ENCODE measurements around the gene NGB. TPM values are rescaled to one million over a fixed set of nuclear protein-coding genes. Genes with fewer than 3 reads are reported as not detected.

NGB gene
- total RNA-seq, 2 donors from 2014 or later: not detected

DNA sequence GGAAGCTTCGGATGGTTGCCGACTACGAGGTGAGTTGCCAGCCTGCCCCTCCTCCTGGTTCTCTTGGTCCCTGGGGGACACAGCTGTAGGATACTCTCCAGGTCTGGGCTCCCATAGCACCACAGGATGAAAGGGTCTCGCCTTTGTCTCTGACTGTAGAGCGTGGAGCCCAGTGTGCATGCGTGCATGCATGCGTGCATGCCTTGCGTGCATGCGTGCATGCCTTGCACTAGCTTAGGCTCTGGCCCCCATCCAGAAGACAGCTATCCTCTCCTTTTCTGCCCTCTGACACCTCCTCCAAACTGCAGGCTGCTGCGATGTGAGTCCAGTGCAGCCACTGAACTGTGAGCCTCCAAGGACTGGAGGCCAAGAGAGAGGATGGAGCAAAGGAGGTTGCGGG, 19.1 kb downstream of the NGB start:
- Mint-ChIP-seq H3K4me1 (no peaks in the 10 kb centered on the region), H3K36me3 (ENCODE audit: low read depth) (no peaks in the 10 kb centered on the region), H3K4me3 (no peak overlapping the region), H3K27ac (no peak overlapping the region), H3K27me3 (peaks cover 25% of the 10 kb centered on the region)
- no peaks in the 10 kb centered on the region for H3K9me3 ChIP-seq (ENCODE audit: control insufficient read depth, low read length, poor library complexity, severe bottlenecking)
- ATAC-seq (no peak), DNase-seq (no peak)

- DNase-seq (no peak), ATAC-seq (no peak)
- Mint-ChIP-seq H3K27ac (no peak overlapping the region), H3K27me3 (peaks cover 19% of the 10 kb centered on the region), H3K4me3 (no peak overlapping the region), H3K4me1 (no peaks in the 10 kb centered on the region), H3K36me3 (ENCODE audit: low read depth) (no peaks in the 10 kb centered on the region)
- H3K9me3 ChIP-seq (ENCODE audit: control insufficient read depth, low read length, poor library complexity, severe bottlenecking): no peaks in the 10 kb centered on the region
These were observed 20.1 kb downstream of the NGB start for GRCh38 chr14:77250927-77251326.

DNA sequence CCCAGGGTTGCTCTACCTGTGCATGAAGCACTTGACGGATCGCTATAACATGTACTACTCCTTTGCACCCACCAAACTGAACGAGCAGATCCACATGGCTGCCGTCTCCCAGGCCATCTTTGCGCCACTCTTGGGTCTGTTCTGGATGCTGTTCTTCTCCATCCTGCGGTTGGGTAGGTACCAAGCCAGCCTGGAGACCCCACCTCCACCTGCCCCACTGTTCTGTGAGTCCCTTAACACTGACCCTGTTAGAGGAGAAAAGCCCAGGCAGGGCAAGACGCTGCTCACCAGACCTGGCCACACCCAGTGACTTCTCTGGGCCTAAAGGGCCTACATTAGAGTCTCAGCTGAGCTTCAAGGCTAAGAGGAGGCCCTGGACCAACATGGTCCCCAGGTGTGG, 21.7 kb downstream of the NGB start:
- Mint-ChIP-seq H3K4me1 (no peaks in the 10 kb centered on the region), H3K36me3 (ENCODE audit: low read depth) (no peaks in the 10 kb centered on the region), H3K4me3 (no peak overlapping the region), H3K27me3 (peaks cover 14% of the 10 kb centered on the region), H3K27ac (no peak overlapping the region)
- DNase-seq (no peak), ATAC-seq (no peak)
- H3K9me3 ChIP-seq (ENCODE audit: control insufficient read depth, low read length, poor library complexity, severe bottlenecking): no peaks in the 10 kb centered on the region

GRCh38 chr14:77248666-77249065, 22.3 kb downstream of the NGB start:
- no peak overlapping the region for H3K4me3 Mint-ChIP-seq
- peaks cover 9% of the 10 kb centered on the region for H3K27me3 Mint-ChIP-seq
- H3K27ac Mint-ChIP-seq: no peak overlapping the region
- peaks cover 1% of the 10 kb centered on the region for H3K36me3 Mint-ChIP-seq (ENCODE audit: low read depth)
- no peak for ATAC-seq
- H3K4me1 Mint-ChIP-seq: no peaks in the 10 kb centered on the region
- no peaks in the 10 kb centered on the region for H3K9me3 ChIP-seq (ENCODE audit: control insufficient read depth, low read length, poor library complexity, severe bottlenecking)
- DNase-seq: no peak

DNA sequence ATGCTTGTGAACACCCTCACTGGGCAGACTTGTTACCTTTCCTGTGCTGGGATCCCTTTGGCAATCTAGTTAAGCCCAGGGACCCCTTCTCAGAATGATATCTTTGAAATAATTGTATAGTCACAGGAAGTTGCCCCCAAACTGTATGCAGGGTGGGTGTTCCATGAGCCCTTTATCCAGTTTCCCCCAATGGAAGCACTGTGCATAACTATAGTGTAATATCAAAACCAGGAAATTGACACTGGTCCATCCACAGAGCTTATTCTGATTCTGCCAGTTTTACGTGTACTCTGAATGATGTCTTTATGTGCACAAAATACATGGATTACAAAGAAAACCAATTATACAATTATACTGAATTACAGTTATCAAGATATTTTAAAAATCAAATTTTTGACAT, 24.2 kb downstream of the NGB start:
- peaks cover 7% of the 10 kb centered on the region for H3K27me3 Mint-ChIP-seq

DNA sequence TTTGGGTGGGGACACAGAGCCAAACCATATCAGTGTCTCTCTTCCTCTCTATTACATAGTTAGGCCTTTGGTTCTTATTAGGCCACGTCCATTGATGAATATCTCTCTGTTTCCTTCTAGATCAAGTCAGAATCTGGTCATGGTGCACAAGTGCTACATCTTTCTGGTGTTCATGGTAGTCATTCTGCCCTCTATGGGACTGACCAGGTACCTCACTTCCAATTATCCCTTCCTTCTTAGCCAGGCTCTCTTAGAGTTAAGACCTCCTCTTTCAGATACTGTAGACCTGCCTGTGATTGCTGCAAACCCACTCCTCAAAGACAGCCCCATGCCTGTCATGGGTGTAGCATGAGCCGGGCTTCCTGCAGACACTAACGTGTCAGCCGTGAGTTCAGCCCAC, 25.2 kb downstream of the NGB start:
- no peak overlapping the region for H3K4me3 Mint-ChIP-seq

More for the DNA sequence above, 24.2 kb downstream of the NGB start:
- Mint-ChIP-seq H3K4me1 (no peaks in the 10 kb centered on the region), H3K36me3 (ENCODE audit: low read depth) (peaks cover 2% of the 10 kb centered on the region), H3K4me3 (no peak overlapping the region), H3K27ac (no peak overlapping the region)
- DNase-seq (no peak), ATAC-seq (no peak)
- no peaks in the 10 kb centered on the region for H3K9me3 ChIP-seq (ENCODE audit: control insufficient read depth, low read length, poor library complexity, severe bottlenecking)

DNA sequence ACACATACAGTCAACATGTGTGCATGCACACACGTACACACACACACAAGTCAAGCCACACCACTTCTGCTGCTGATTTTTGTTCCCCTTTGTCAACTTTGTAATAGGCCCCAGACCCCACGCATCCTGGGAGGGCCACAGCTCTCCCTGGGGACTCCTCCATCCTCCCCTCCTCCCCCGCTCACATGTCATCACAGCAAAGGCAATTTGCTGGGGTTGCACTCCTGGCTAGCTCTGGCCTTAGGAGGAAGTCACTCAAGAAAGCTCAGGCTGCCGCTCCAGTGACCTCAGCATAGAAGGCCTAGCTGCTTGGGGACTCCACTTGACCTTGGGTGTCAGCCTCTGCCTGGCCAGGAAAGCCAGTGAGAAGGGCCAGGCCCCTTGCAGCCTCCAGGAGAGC, 27.2 kb downstream of the NGB start:
- Mint-ChIP-seq H3K27me3 (peaks cover 7% of the 10 kb centered on the region), H3K4me1 (no peaks in the 10 kb centered on the region), H3K4me3 (no peak overlapping the region), H3K36me3 (ENCODE audit: low read depth) (peaks cover 2% of the 10 kb centered on the region), H3K27ac (no peak overlapping the region)
- no peak for ATAC-seq
- no peak for DNase-seq
- H3K9me3 ChIP-seq (ENCODE audit: control insufficient read depth, low read length, poor library complexity, severe bottlenecking): no peaks in the 10 kb centered on the region

More for the DNA sequence above, 25.2 kb downstream of the NGB start:
- DNase-seq (no peak), ATAC-seq (no peak)
- Mint-ChIP-seq H3K27me3 (peaks cover 7% of the 10 kb centered on the region), H3K36me3 (ENCODE audit: low read depth) (peaks cover 2% of the 10 kb centered on the region), H3K27ac (no peak overlapping the region), H3K4me1 (no peaks in the 10 kb centered on the region)
- no peaks in the 10 kb centered on the region for H3K9me3 ChIP-seq (ENCODE audit: control insufficient read depth, low read length, poor library complexity, severe bottlenecking)

DNA sequence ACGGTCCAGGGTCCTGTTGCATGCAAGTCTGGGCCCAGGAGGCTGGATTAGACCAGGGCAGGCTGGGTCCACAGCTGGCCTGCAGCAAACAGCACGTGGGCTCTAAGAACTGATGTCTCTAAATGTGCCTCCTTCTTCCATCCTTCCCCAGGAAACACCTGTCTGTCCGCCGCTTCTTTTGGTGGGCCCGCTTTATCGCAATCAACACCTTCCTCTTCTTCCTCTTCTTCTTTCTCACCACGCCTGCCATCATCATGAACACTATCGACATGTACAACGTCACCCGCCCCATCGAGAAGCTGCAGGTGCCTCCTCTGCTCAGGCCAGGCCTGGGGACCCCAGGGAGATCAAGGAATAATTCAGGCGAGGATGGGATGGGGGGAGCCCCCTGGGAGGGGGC, 28.3 kb downstream of the NGB start:
- no peak for ATAC-seq
- Mint-ChIP-seq H3K27ac (no peak overlapping the region), H3K4me3 (no peak overlapping the region), H3K36me3 (ENCODE audit: low read depth) (peaks cover 2% of the 10 kb centered on the region), H3K4me1 (no peaks in the 10 kb centered on the region), H3K27me3 (peaks cover 7% of the 10 kb centered on the region)
- H3K9me3 ChIP-seq (ENCODE audit: control insufficient read depth, low read length, poor library complexity, severe bottlenecking): no peaks in the 10 kb centered on the region
- no peak for DNase-seq

DNA sequence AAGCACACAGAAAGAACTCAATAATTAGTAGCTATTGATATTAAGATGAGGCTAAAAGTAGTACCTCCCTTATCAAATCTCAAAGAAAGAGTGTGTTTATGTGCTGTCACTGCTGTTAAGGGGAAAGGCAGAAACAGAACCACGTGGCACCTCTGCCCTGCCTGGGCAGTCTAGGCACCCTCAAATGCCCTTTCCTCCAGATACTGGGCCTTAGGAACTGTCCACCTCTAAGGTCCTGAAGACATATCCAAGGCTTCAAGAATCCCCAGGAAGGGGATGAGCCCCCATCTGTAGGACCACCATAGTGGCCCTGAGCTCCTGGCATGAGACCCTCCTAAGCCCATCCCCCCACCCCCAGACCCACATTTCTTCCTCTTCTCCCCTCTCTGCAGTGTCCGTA, 29.1 kb downstream of the NGB start:
- H3K4me1 Mint-ChIP-seq: no peaks in the 10 kb centered on the region
- peaks cover 7% of the 10 kb centered on the region for H3K27me3 Mint-ChIP-seq
- H3K4me3 Mint-ChIP-seq: no peak overlapping the region
- H3K27ac Mint-ChIP-seq: no peak overlapping the region
- H3K36me3 Mint-ChIP-seq (ENCODE audit: low read depth): peaks cover 2% of the 10 kb centered on the region
- H3K9me3 ChIP-seq (ENCODE audit: control insufficient read depth, low read length, poor library complexity, severe bottlenecking): no peaks in the 10 kb centered on the region
- DNase-seq (no peak), ATAC-seq (no peak)

- H3K9me3 ChIP-seq (ENCODE audit: control insufficient read depth, low read length, poor library complexity, severe bottlenecking): no peaks in the 10 kb centered on the region
- ATAC-seq (no peak), DNase-seq (no peak)
- Mint-ChIP-seq H3K27me3 (peaks cover 7% of the 10 kb centered on the region), H3K36me3 (ENCODE audit: low read depth) (peaks cover 2% of the 10 kb centered on the region), H3K27ac (no peak overlapping the region), H3K4me1 (no peaks in the 10 kb centered on the region), H3K4me3 (no peak overlapping the region)
These were observed 30.6 kb downstream of the NGB start for GRCh38 chr14:77240336-77240915.

DNA sequence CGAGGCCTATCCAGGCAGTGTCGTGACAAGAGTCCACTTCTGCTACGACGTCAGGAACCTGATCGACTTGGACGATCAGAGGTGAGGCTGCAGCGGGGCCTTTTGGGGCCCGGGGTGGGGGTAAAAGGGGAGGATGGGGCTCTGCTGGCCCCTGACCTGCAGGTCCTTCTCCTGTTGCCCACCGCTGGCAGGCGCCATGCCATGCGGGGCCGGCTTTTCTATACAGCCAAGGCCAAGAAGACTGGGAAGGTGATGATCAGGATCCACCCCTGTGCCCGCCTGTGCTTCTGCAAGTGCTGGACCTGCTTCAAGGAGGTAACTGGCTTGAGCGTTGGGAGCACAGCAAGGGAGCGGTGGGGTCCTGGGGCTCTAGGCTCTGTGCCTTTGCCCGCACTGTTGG, 31.6 kb downstream of the NGB start:
- Mint-ChIP-seq H3K36me3 (ENCODE audit: low read depth) (peaks cover 2% of the 10 kb centered on the region), H3K27ac (no peak overlapping the region), H3K27me3 (peaks cover 11% of the 10 kb centered on the region), H3K4me3 (no peak overlapping the region), H3K4me1 (no peaks in the 10 kb centered on the region)
- H3K9me3 ChIP-seq (ENCODE audit: control insufficient read depth, low read length, poor library complexity, severe bottlenecking): no peaks in the 10 kb centered on the region
- ATAC-seq (no peak), DNase-seq (no peak)

- Mint-ChIP-seq H3K4me3 (no peak overlapping the region), H3K27ac (no peak overlapping the region), H3K27me3 (peaks cover 11% of the 10 kb centered on the region), H3K4me1 (no peaks in the 10 kb centered on the region), H3K36me3 (ENCODE audit: low read depth) (peaks cover 2% of the 10 kb centered on the region)
- no peak for ATAC-seq
- no peaks in the 10 kb centered on the region for H3K9me3 ChIP-seq (ENCODE audit: control insufficient read depth, low read length, poor library complexity, severe bottlenecking)
- DNase-seq: no peak
These were observed 32.0 kb downstream of the NGB start for GRCh38 chr14:77238996-77239395.

DNA sequence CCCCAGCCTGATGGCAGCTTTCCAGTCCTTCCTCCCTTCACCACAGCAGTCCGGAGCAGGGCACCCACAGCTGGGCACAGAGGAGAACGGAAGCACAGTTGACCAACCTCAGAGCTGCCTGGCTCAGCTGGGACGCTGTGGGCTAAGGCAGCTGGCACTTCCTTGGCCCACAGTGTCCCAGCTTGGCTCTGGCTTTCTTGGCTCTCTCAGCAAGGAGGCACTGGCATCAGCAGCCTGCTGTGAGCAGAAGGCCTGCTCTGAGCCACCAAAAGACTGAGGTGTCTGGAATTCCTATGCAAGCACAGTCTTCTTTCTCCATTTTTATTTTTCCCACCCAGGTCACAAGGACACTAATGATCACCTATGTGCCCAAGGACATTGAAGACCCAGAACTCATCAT, 32.6 kb downstream of the NGB start:
- Mint-ChIP-seq H3K27ac (no peak overlapping the region), H3K36me3 (ENCODE audit: low read depth) (no peaks in the 10 kb centered on the region), H3K4me3 (no peak overlapping the region), H3K27me3 (peaks cover 11% of the 10 kb centered on the region), H3K4me1 (no peaks in the 10 kb centered on the region)
- DNase-seq: no peak
- ATAC-seq: no peak
- H3K9me3 ChIP-seq (ENCODE audit: control insufficient read depth, low read length, poor library complexity, severe bottlenecking): no peaks in the 10 kb centered on the region

DNA sequence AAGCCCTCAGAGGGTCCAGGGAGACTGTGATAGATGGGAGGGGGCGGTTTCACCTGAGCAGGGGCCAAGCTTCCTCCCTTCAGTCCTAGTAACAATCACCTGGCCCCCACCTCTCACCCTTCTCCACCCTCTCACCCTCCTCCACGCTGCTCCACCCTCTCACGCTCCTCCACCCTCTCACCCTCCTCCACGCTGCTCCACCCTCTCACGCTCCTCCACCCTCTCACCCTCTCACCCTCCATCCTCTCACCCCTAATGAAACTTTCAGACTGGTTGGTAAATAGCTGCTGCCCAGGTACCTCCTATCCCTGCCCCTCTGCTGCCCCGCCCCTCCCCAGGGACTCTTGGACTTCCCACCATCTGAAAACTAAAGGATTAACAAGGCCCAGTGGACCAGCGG, 34.2 kb downstream of the NGB start:
- Mint-ChIP-seq H3K4me1 (no peaks in the 10 kb centered on the region), H3K36me3 (ENCODE audit: low read depth) (no peaks in the 10 kb centered on the region), H3K27me3 (peaks cover 4% of the 10 kb centered on the region), H3K4me3 (no peak overlapping the region), H3K27ac (no peak overlapping the region)
- no peaks in the 10 kb centered on the region for H3K9me3 ChIP-seq (ENCODE audit: control insufficient read depth, low read length, poor library complexity, severe bottlenecking)
- ATAC-seq (no peak), DNase-seq (no peak)

Data from T-helper 17 cell (primary cell).